Measurements from ENCODE around the gene GATAD2B. TPM values are rescaled to one million over a fixed set of nuclear protein-coding genes. Genes with fewer than 3 reads are reported as not detected.

Gene GATAD2B
- total RNA-seq, result 37.4 TPM
- long read RNA-seq, partial matches to known transcripts, result 0 of 4 reads
- long read RNA-seq, other reads (novel, unspliced or antisense), result 4 of 4 reads

DNA sequence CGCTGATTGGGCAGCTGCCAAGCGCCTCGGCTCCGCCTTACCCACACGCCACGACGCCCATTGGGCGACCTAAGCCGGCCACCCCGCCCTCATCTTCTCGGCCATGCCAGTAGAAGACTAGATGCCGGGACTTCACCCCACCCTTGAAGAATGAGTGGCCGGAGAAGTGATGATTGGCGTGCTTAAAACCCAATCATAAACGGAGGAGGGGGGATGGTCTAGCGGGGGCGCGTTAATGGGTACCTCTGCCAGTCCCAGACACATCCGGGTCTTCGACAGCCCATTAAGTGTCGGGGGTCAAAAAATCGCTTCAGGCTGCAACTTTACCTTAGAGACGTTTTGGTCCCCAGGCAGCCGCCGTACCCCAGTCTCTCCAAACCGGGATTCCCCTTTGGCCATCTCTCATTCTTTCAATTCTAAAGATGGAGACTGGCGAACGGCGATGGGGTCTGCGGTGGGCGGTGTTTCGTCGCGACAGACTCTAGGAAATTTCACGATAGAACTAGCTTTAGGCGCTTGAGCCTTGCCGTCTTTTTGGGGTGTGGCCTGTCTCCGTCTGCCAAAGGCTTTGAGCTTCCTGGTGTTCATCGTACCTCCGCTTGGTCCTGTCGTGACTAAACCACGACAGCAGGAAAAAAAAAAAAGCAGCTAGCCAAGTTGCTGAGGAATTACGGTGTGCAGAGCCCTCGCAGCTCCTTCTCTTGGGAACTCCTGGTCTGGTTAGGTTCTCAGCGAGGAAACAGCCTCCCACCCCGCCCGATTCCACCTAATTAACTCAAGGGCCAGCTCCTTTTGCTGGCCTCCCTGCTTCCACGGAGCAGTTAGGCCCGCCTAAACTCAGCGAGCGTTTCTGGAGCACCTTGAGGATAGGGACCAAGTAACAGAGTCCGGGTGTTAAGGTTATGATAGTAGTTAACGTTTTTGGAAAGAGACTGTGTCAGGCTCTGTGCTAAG, at the start of gene GATAD2B:
TSS of gene GATAD2B (minus strand) at position 1 of the 954 bp plus-strand sequence. CDS start 94,625 bp downstream, outside the sequence.
- DNase-seq (ENCODE audit: low spot score), result peak; percentile 99

DNA sequence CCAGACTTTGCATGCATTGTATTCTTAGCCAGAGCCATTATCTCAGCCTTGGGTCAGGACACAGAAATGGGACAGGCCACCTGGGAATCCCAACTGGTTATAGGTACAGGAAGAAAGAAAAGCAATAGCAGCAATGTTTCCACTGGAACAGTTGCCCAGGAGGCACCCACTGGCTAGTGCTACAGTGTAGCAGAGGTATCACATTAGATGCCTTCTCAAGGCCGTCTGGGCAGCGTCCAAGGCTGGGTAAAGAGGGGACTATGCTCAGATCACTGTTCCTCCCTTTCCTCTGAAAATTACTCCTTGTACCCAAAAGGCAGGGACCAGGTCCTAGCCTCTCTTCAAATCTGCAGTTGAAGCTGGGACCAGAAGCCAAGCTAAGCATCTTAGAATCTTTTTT, 47.6 kb upstream of the GATAD2B start:
- no peak for DNase-seq (ENCODE audit: low spot score)

DNA sequence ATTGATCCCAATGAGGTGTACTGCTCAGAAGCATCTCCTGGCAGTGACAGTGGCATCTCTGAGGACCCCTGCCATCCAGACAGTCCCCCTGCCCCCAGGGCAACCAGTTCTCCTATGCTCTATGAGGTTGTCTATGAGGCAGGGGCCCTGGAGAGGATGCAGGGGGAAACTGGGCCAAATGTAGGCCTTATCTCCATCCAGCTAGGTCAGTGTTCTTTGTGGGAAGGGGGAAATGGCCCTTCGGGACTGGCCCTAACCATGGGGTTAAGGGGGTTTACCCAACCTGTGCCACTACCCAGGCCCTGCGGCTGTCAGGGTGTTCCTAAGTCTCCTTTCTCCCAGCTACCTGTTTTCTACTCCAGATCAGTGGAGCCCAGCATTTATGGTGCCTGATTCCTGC, 46.2 kb upstream of the GATAD2B start:
- DNase-seq (ENCODE audit: low spot score), result no peak

DNA sequence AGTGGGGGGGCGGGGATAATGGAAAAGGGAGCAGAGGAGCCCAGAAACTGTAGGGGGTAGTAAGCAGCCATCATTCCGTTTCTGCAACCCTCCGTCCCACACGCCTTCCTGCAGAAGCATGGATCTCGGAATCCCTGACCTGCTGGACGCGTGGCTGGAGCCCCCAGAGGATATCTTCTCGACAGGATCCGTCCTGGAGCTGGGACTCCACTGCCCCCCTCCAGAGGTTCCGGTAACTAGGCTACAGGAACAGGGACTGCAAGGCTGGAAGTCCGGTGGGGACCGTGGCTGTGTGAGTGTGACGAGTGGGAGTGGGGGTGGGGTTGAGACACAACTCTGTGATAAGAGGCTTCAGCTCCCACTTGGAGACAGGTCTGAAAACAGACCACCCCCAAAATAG, 45.6 kb upstream of the GATAD2B start:
- DNase-seq (ENCODE audit: low spot score), result no peak

DNA sequence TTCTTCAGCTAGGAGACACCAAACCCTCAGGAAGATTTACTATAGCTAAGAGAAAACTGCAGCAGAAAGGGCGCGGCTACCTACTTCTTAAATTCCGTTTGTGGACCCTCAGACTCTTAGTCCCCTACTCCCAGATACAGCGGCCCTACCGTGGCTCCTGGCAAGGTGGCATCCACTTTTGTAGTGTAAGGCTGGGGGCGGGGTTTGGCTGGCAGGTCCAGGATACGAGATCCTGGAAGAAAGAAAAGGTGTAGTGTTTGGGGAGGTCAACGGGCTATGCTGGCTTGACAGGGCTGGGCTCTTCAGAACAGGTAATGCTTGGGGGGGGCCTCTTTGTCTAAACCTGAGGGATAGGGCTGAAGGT, 45.2 kb upstream of the GATAD2B start:
- no peak for DNase-seq (ENCODE audit: low spot score)

DNA sequence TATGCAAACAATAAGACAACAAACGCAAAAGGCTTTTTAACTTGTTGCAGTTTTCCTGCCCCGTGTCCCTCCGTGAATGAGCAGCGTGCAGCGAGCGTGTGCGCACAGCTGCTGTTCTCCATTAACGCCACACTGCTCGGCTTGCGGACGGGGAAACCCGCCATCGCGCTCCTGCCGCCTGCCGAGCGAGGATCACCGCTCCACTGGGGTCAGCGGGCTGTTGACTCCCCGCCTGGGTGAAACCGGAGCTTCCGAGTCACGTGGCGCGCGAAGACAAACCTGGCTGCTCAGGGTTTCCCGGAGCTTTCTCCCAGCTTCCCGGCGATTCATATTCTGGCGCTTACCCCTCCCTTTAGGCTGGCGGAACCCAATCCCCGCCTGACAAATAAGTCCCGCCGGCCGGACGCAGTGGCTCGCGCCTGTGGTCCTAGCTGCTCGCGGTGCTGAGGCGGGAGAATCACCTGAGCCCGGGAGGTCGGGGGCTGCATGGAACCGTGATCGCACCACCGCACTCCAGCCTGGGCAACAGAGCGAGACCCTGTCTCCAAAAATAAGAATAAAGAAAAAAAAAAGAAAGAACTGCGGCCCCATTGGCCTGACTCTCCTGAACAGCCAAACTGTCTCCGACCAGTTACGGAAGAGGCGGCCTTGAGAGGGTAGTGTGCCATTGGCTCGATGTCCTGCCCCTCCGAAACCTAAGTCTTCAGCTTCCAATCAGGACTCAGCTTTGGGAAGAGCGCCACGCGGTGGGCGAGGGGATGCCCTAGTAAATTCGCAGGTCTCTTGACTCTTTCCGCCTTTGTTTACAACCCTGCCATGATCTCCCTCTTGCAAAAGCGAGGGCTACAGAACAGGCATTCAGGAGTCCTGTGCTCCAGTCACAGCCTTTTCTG, 44.6 kb upstream of the GATAD2B start, which contains the start of gene CREB3L4:
TSS of gene CREB3L4 (plus strand) at position 796 of the 893 bp plus-strand sequence. CDS start 624 bp downstream, outside the sequence.
- DNase-seq (ENCODE audit: low spot score), result peak; percentile 94

DNA sequence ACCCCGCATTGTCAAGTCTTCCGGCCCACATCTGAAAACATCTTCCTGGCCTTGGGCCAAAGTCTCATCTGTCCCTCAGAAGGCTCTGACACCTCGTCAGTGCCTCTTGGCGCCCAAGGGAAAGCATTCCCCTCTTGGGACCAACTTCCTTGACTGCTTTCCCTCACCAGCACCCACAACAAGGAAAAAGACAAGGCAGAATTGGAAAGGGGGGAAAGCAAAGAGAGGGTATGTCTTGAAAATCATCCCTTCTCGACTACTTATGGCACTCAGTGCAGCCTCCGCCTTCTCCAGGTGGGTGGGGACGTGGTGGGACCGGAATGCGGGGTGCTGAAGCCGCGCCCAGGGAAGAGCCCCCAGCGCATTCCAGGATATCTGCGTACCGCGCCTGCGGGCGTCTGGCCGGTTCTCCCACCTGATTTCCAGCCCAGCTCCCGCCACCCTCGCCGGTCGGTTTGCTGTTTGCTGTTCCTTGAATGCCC, 41.1 kb upstream of the GATAD2B start:
- no peak for DNase-seq (ENCODE audit: low spot score)

DNA sequence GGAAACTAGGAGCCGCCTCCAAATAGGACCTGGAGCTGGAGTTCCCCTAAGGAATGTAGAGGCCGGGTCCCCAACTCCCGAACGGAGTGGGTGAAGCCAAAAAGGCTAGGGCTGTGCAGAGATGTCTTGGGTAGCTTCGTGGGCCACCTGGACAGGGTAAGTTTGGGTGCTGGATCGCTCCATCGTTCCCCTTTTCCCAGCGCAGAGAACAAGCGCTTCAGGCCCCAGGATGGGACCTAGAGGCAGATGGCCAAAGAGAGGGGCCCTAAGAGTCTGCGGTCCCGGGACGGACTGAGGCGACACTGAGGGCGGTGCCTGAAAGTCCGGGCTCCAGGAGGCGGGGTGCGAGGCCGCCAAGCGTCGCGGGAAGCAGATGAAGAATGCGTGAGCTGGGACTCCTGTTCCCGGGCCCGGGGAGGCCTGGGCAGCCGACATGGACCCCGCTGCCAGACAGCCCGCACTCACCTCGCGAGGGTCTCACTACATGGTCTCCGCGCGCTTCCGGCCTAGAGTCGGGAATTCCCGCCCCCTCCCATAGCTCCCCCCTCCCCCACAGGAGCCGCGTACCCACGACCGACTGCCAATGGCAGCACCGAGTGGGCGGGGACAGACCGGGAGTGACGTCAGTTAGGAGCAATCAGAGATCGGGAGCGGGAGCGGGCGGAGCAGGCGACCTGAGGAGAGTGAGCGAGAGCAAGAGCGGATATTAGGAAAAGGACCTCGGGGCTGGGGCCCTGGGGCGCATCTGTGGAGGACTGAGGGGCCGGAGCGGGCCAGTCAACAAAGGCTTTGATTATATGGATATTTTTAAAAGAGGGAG, 40.5 kb upstream of the GATAD2B start, which contains the start of gene SLC39A1:
TSS of gene SLC39A1 (minus strand) at position 508 of the 820 bp plus-strand sequence. CDS start 822 bp downstream, outside the sequence.
- peak; percentile 98 for DNase-seq (ENCODE audit: low spot score)

DNA sequence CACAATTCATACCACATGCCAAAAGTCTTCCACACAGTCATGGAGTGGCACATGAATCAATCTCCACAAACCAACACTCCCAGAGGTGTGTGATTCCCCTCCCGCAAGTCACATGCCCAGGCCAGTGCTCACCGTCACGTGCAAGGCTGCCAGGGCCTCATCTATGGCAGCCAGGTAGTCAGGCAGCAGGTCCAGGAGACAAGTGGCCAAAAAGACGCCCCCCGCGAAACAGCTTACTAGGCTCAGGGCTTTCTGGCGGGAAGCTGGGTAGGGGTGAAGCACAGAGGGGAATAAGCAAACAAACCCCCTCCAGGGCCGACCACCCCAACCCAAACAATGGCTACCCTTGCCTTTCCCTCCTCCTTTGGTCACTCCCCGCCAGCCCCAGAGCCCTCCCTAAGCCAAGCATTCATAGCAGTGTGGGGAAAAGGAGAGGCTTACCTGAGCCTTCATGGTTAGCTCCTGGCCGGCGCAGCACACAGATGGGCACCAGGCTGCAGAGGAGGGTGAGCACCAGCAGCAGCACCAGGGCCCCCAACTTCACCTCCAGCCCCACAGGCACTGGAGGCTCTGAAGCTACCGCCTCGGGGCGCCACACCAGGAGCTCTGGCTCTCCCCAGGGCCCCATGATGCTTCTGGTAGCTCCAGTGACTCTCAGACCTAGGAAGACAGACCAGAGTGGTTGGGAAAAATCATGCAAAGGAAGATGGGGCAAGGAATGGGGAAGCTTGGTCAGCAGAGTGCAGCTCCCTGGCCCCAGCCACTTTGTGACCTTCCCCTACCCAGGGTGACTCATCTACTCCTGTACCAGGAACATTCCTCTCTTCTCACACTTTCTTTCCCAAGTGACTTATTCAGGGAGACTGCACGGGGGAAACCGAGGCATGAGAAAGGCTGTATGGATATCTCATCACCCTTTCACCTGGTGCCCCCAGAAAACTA, 39.6 kb upstream of the GATAD2B start:
- DNase-seq (ENCODE audit: low spot score), result no peak

DNA sequence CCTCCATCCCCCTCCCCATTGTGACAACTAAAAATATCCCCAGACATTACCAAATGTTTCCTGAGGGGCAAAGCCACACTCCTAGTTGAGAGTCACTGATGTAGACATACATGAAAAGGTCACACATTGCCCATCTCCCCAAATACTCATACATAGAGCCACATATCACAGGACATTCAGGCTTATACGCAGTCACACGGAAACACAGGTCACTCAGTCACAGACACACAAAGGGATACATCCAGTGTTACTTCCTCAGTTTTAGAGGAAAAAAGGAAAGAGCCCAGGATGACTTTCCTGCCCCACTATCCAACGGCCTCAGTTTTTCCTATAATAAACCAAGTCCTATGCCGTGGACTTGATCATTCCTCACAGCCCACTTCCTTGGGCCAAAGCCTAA, 38.6 kb upstream of the GATAD2B start:
- no peak for DNase-seq (ENCODE audit: low spot score)

DNA sequence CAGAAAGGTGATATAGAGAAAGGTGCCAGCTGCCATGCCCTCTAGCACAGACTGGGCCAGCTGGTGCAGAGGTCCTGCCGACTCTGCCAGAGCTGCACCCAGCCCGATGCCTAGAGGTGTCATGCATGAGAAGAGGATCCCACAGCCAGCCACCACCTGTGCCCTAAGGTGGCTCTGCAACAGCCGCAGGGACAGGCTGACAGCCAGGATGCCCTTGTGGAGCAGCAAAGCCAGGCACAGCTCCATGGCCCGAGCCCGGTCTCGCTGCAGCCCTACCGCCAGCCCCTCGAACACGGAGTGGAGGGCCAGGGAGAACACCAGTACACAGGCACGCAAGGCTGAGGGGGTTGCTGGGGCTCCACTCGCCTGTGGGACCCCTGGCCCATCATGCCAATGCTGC, 37.4 kb upstream of the GATAD2B start:
- DNase-seq (ENCODE audit: low spot score), result no peak

DNA sequence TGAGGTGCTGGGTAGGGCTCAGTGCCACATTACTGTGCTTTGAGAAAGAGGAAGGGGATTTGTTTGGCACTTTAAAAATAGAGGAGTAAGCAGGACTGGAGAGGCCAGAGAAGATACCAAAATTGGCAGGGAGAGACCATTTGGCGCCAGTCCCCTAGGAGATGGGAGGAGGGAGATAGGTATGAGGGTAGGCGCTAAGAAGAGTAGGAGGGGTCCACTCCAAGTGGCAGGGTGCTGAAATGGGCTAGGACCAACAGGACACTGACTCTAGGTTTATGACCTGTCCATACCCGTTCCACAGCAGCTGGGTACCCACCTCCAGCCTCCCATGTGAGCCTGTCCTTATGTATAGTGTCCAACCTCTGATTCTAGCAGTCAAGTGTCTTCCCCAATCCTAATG, 36.7 kb upstream of the GATAD2B start:
- no peak for DNase-seq (ENCODE audit: low spot score)

DNA sequence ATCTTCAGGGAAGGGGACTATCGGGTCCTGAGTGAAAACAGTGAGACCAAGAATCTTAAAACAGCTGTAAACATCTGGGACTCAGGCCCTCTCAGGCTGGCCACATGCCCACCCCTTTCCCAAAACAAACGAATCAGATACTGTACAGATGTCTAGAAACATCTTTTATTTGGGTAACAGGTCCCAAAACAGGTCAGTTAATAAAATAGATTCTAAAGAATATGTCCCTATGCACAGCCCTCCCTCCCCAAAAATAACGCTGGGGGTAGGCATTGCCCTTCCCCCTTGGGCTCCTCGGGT, 36.1 kb upstream of the GATAD2B start:
- no peak for DNase-seq (ENCODE audit: low spot score)

DNA sequence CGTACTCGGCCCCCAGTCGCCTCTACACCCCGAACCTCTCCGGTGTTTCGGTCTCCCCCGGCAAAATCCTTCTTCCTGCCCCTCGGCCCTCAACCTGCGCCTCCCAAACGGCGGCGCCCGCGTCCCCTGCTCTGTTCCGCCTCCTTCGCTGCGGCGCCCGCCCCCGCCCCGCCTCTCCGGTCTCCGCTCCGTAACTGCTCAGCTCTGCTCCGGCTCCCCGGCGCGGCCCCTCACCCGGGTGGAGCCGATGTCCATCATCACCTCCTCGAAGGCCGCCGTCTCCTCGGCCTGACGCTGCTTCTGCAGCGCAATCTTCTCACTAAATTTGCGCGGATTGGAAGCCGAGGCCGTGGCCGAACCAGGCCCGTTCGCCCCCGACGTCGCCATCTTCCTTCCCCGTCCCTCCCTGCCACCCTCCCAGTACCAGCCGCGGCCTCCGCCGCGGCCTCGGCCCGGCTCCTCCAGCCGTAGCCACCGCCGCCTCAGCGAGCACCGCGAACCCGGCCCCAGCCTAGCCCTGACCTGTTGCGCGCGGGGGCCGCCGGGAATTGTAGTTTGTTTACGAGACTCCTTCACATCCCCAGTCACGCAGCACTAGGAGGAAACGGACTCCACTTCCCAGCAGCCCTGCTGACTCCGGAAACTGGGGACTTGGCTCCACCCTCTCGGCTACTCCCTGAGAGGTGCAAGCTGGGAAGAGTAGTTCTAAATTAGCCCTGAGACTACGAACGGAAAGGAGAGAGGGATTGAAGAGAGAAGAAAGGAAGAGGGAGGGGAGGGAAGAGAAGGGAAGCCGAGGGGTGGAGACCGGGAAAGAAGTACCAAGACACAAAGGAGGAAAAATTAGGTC, 35.6 kb upstream of the GATAD2B start, which contains the start of gene CRTC2:
TSS of gene CRTC2 (minus strand) at position 502 of the 850 bp plus-strand sequence. CDS start at position 387, 115 bp downstream.
- peak; percentile 98 for DNase-seq (ENCODE audit: low spot score)

DNA sequence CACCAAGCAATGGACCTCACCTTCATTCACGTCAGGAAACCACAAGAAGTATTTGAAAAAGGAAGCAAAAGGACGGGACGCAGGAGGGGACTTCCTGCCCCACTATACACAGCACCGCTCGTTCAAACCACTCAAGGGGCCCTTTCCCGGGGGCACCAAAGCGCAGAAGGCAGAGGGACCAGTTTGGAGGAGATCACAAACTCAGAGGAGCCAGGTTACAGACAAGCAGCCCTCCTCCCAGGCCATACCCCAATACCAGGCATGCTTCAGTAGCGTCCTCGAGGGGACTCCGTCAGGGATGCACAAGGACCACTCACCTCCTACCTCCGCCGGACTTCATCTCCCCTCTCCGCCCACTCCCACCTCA, 35.0 kb upstream of the GATAD2B start:
- DNase-seq (ENCODE audit: low spot score), result no peak

DNA sequence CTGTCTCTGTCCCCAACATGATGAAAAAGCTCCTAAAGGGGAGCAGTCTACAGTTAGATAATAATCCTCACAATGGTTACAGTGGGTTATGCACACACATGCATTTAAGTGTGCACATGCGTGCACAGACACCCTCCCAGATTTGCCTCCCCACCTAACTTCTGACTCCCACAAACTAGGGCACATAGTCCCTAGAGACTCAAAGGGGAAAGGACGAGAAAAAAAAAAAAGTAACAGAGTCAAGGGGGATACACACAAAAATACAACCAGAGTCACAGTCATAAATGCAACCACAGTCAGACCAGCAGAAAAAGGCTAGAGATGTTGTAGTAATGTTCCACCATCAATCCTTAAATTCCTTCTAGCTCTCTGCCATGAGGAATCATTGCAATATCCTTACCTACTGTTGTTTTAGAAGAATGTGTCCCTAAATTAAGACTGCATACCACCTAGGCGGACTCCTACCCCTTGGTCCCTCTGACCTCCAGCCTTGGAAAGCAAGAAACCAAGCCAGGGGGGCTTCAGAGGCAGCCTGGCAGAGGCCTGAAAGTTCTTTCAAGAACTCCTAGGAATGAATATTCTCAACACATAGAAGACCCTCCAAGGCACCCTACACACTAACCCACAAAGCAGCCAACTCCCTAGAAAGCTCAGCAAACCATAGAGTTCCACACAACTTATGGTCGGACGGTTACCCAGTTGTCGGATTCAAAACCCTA, 34.4 kb upstream of the GATAD2B start:
- DNase-seq (ENCODE audit: low spot score), result no peak

DNA sequence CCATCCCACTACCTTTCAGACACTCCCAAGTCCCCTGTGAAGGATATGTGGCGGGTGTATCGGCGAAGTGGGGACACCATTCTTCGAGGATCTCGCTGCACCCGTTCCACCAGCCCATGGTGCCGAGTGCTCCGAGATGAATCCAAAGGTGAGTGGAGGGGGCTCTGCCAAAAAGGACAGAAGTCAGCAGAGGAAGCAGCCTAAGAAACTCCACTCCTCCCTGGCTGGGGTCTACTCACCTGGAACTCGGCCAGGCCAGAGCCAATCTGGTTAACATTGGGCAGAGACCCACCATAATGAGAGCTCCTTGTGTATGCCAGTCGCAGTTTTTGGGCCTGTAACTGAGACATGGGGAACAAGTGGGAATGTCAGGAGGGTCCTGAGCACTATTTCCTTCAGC, 32.1 kb upstream of the GATAD2B start:
- no peak for DNase-seq (ENCODE audit: low spot score)

DNA sequence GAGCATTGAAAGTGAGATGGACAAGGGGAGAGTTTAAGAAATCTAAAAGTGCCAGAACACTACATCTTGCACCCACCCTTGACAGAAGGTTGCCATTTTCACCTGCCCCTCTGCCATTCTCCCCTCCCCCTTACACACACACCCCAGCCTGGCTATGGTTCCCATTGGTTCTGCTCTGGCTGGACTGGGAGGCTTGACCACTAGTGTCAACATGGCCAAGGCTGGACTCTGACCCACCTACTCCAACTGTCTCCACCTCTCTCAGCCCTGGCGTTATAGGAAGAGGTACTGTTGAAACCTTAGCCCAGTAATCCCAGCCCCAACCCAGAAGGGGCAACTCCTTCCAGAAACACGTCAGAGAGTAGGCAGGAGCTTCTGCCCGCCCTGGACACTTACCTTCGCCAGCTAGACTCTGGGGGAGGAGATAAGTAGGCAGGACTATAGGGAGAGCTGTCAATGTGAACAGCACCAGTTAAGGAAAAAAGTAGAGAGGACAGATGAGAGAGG, 31.1 kb upstream of the GATAD2B start:
- no peak for DNase-seq (ENCODE audit: low spot score)

All from mesenteric fat pad (tissue), 1 donor.